GM19193 (cell line): ENCODE results near the gene UNC50.

ENCODE experiments used
- POLR2A ChIP-seq: IDR thresholded peaks from 4 replicates; pipeline ENCODE4 v1.6.1; 2011; ENCODE audit not compliant: insufficient read depth, insufficient read length; ENCODE audit errors: extremely low read depth

Gene UNC50

GRCh38 chr2:98637401-98638147, 29.2 kb downstream of the UNC50 start:
- TF ChIP-seq POLR2A, result no peak

GRCh38 chr2:98643496-98644100, 35.2 kb downstream of the UNC50 start:
- TF ChIP-seq POLR2A, result no peak

- TF ChIP-seq POLR2A, result no peak
Measured at GRCh38 chr2:98647636-98648035, 39.2 kb downstream of the UNC50 start.

- TF ChIP-seq POLR2A, result no peak
Measured at GRCh38 chr2:98648451-98648850, 40.1 kb downstream of the UNC50 start.

GRCh38 chr2:98649135-98649991, 41.0 kb downstream of the UNC50 start:
- TF ChIP-seq POLR2A, result no peak

GRCh38 chr2:98649992-98650375, 41.6 kb downstream of the UNC50 start:
- no peak for TF ChIP-seq POLR2A

GRCh38 chr2:98650998-98651397, 42.6 kb downstream of the UNC50 start:
- TF ChIP-seq POLR2A, result no peak

GRCh38 chr2:98654699-98655495, 46.5 kb downstream of the UNC50 start:
- TF ChIP-seq POLR2A, result no peak

GRCh38 chr2:98656800-98657199, 48.4 kb downstream of the UNC50 start:
- no peak for TF ChIP-seq POLR2A

GRCh38 chr2:98658816-98659490, 50.6 kb downstream of the UNC50 start:
- TF ChIP-seq POLR2A, result no peak

GRCh38 chr2:98663511-98664090, 55.2 kb downstream of the UNC50 start:
- no peak for TF ChIP-seq POLR2A

GRCh38 chr2:98664323-98664722, 55.9 kb downstream of the UNC50 start:
- TF ChIP-seq POLR2A, result no peak

- no peak for TF ChIP-seq POLR2A
Measured at GRCh38 chr2:98665677-98666076, 57.3 kb downstream of the UNC50 start.
